ENCODE data around the gene DGKZ.

The DGKZ gene

DNA sequence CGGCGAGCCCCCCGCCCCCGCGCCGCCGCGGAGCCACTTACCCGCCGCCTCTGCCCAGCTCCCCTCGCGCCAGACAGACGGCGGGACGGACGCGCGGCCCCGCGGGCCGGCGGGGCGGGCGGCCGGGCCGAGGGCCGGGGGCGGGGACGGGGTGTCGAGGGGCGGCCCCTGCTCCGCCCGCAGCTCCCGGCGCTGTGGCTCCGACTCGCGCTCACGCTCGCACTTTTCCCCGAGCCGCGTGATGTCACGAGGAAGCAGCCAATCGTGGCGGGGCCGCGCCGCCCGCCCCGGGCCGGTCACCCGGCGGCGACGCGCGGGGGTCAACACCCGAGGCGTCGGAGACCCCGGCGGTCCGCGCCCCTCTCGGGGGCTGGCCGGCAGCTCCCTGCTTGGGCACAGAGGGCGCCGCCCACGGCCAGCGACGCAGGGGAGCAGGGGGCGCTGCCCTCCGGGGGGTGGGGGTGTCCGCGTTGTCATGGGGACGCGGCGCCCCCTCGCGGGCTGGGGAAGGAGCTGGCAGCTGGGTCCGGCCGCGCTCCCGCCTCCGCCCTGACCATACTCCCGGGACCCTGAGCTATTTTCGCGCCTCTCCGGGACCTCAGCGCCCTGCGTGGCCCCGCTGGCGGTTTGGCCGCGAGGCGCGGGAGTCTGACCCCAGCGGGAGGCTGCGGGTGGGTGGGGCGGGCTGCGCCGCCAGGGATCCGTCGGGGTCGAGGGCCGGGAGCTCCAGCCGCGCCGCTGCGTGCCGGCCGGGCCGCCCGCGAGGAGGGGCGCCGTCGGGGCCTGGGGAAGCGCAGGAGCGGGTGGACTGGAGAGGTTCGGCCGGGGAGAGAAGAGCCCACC lies 44.5 kb downstream of the DGKZ start, which contains the start of gene CHRM4:
Gene CHRM4, minus strand, starts transcription at position 199 of the 843 bp plus-strand sequence. CDS start 5,219 bp downstream, outside the sequence.
- Histone ChIP-seq H3K4me3 (ENCODE audit: low read depth, low read length) (peak within 1 kb of the TSS; percentile 37), H3K27ac (no peak within 1 kb of the TSS), H3K36me3 (replicated peaks) (peaks cover 4% of the 10 kb centered on the region), H3K27me3 (replicated peaks) (peaks cover 16% of the 10 kb centered on the region)
- TF ChIP-seq, protein P1, sequence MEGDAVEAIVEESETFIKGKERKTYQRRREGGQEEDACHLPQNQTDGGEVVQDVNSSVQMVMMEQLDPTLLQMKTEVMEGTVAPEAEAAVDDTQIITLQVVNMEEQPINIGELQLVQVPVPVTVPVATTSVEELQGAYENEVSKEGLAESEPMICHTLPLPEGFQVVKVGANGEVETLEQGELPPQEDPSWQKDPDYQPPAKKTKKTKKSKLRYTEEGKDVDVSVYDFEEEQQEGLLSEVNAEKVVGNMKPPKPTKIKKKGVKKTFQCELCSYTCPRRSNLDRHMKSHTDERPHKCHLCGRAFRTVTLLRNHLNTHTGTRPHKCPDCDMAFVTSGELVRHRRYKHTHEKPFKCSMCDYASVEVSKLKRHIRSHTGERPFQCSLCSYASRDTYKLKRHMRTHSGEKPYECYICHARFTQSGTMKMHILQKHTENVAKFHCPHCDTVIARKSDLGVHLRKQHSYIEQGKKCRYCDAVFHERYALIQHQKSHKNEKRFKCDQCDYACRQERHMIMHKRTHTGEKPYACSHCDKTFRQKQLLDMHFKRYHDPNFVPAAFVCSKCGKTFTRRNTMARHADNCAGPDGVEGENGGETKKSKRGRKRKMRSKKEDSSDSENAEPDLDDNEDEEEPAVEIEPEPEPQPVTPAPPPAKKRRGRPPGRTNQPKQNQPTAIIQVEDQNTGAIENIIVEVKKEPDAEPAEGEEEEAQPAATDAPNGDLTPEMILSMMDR (IDR thresholded peaks at IDR 0.05; ENCODE audit: low read depth, low read length, missing control alignments) = peak; percentile 49
- DNase-seq = no peak
- in situ Hi-C loops (cut with HindIII; ENCODE audit: low pct_ligation_motif_present, low sequenced_read_pairs) = no loop called here

DNA sequence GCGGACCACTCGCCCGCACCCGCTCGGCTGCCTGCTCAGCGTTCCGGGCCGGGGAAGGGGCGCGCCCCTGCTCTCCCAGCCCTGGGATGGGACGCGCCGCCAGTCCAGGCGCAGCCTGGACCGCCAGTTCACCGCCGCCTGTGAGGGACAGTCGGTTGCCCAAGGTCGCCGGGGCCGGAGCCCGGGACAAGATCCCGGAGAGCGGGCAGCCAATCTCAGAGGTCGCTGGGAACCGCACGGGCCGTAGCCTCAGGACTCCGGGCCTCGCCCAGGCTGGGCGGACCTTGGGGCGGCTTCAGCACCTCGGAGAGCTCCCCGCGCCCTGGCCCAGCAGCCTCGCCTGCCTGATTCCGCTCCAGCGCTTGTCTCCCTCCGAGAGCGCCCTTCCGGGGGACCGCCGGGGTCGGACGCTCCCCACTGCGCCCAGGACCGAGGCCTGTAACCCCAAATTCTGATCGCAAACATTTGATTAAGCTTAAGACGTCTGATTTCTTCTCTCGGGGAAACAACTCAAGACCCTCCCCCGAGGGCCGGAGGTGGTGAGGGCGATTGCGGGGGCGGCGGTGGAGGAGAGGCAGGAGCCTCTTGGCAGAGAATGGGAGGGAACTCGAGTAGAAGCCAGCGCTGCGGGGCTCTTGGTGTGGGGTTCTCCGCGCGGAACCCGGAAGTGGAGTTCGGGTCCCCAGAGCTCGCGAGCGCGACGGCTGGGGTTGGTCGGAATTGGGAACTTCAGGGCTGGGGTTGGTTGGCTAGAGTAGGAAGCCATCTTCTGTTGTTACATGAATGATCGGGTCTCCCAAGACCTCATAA lies 45.4 kb downstream of the DGKZ start:
- DNase-seq = peak; percentile 61
- TF ChIP-seq, protein P1 (IDR thresholded peaks at IDR 0.05; ENCODE audit: low read depth, low read length, missing control alignments) = no peak
- peaks cover 12% of the 10 kb centered on the region for H3K36me3 ChIP-seq (replicated peaks)
- in situ Hi-C loops (cut with HindIII; ENCODE audit: low pct_ligation_motif_present, low sequenced_read_pairs) = no loop called here
- peaks cover 16% of the 10 kb centered on the region for H3K27me3 ChIP-seq (replicated peaks)
- peak overlapping the region; percentile 37 for H3K4me3 ChIP-seq (ENCODE audit: low read depth, low read length)
- no peak overlapping the region for H3K27ac ChIP-seq

DNA sequence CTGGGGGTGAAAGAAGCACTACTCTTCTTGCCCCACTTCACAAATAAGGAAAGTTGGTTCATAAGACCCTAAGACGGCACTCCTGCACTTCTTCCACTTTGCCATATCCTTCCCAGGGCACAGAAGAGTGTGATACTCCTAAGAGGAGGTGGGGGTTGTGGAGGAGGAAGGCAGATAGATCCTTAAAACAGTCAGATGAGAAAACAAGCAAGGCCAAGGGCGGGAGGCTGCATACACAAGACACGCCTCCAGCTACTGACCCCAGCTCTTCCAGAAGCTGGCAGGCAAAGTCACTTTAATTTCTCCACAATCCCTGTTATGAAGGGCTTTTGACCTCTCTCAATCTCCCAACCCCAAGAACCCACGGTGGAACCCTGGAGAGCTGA lies 46.0 kb downstream of the DGKZ start:
- TF ChIP-seq, protein P1 (IDR thresholded peaks at IDR 0.05; ENCODE audit: low read depth, low read length, missing control alignments) = no peak

DNA sequence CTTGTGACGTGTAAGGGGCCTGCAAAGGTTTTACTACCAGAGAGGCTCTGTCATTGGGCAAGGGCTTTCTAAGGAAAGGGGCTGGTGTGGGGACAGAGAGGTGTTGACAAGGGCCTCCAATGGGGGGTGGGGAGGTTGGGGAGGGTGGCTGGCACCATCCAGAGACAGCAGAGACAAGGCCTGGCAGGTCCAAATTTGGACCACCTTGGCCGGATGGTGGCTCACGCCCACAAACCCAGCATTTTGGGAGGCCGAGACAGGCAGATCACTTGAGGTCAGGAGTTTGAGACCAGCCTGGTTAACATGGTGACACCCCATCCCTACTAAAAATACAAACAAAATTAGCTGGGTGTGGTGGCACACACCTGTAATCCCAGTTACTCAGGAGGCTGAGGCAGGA lies 46.5 kb downstream of the DGKZ start:
- DNase-seq = no peak
- TF ChIP-seq, protein P1 (IDR thresholded peaks at IDR 0.05; ENCODE audit: low read depth, low read length, missing control alignments) = no peak
- peaks cover 16% of the 10 kb centered on the region for H3K27me3 ChIP-seq (replicated peaks)
- H3K27ac ChIP-seq = no peak overlapping the region
- in situ Hi-C loops (cut with HindIII; ENCODE audit: low pct_ligation_motif_present, low sequenced_read_pairs) = no loop called here
- H3K4me3 ChIP-seq (ENCODE audit: low read depth, low read length) = no peak overlapping the region
- H3K36me3 ChIP-seq (replicated peaks) = peaks cover 13% of the 10 kb centered on the region

More for the DNA sequence above, 46.0 kb downstream of the DGKZ start:
- no peak for DNase-seq
- in situ Hi-C loops (cut with HindIII; ENCODE audit: low pct_ligation_motif_present, low sequenced_read_pairs) = no loop called here
- H3K27ac ChIP-seq = no peak overlapping the region
- H3K4me3 ChIP-seq (ENCODE audit: low read depth, low read length) = no peak overlapping the region
- peaks cover 13% of the 10 kb centered on the region for H3K36me3 ChIP-seq (replicated peaks)
- peaks cover 16% of the 10 kb centered on the region for H3K27me3 ChIP-seq (replicated peaks)

DNA sequence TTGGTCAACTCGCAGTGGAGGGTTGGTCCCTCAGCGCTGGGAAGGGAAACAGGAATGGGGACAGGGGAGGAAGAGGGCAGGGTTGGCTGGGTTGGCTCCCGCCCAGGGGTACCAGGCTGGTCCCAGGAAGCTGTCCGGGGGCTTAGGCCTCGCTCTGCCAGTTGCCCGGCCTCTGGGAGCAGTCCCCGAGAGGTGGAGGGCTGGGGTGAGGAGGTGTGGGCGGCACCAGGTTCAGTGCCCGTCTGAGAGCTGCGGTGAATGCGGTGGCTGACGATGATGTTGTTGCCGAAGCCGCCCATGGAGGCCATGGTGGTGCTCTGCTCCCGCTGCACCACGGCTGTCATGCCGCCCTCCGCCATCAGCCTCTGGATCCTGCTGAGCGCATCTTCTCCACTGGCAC lies 50.3 kb downstream of the DGKZ start:
- Histone ChIP-seq H3K4me3 (ENCODE audit: low read depth, low read length) (no peak overlapping the region), H3K27me3 (replicated peaks) (no peaks in the 10 kb centered on the region), H3K36me3 (replicated peaks) (peaks cover 13% of the 10 kb centered on the region), H3K27ac (no peak overlapping the region)
- in situ Hi-C loops (cut with HindIII; ENCODE audit: low pct_ligation_motif_present, low sequenced_read_pairs) = no loop called here
- TF ChIP-seq, protein P1 (IDR thresholded peaks at IDR 0.05; ENCODE audit: low read depth, low read length, missing control alignments) = no peak
- no peak for DNase-seq
